Activated T-cell treated with anti-CD3 and anti-CD28 coated beads, Interleukin-2, amount 50 U/mL, for 4 hours (primary cell): Measurements from ENCODE around the gene RERE. TPM values are rescaled to one million over a fixed set of nuclear protein-coding genes. Genes with fewer than 3 reads are reported as not detected.
A peak's percentile ranks its signal among the peaks of the same experiment; 100 is the strongest.

Experiments used
- ATAC-seq, 2 donors: fragments of 200-7000 bp; cut with Tn5 transposase; one replicate each; pipeline ENCODE4 v1.10.0; 2021
- DNase-seq: peaks from one replicate; pipeline ENCODE4 v3.0.0-alpha.2; 2020
- H3K27me3 Mint-ChIP-seq: one replicate; pipeline ENCODE4 v1.8.0; 2021; ENCODE audit warnings: low read depth, mixed read lengths
- H3K36me3 Mint-ChIP-seq: one replicate; pipeline ENCODE4 v1.8.0; 2022; ENCODE audit warnings: mixed read lengths; ENCODE audit not compliant: insufficient read depth
- H3K4me1 Mint-ChIP-seq: one replicate; pipeline ENCODE4 v1.8.0; 2021; ENCODE audit warnings: low read depth, mixed read lengths
- H3K4me3 Mint-ChIP-seq: one replicate; pipeline ENCODE4 v1.8.0; 2021; ENCODE audit warnings: mild to moderate bottlenecking, moderate library complexity, mixed read lengths
- H3K9me3 Mint-ChIP-seq: one replicate; pipeline ENCODE4 v1.8.0; 2021; ENCODE audit warnings: mixed read lengths
- total RNA-seq, 3 donors: library from RNA; stranded (reverse); gene quantifications; one replicate each; pipeline ENCODE4 v1.2.1, GENCODE V29; 2021

RERE gene
- total RNA-seq, 3 donors from 2014 or later: 40.5 to 53.4 (median 47.8) TPM

DNA sequence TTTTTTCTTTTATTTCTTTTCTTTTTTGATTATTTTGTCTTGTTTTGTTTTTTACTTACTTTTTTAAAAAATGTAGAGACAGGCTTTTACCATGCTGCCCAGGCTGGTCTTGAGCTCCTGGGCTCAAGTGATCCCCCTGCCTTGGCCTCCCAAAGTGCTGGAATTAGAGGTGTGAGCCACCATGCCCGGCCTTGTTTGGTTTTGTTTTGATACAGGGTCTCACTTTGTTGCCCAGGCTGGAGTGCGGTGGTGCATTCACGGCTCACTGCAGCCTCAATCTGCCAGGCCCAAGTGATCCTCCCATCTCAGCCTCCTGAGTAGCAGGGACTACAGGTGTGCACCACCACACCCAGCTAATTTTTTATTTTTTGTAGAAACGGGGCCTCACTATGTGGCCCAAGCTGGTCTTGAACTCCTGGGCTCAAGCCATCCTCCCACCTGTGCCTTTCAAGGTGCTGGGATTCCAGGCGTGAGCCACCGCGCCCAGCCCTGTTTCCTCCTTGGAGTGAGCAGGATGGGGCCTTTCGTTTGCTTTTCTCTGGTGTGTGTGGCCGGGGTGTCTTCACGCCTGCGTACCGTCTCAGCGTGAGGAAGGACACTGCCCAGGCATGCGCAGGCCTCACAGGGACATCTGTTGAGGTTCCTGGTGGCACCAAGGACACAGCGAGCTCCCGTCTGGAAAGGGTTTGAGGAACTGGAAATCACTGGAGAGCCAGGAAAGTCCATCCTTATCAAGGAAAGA is 484.0 kb downstream of the RERE start:
- DNase-seq (no peak), ATAC-seq (no peak)
- Mint-ChIP-seq H3K4me1 (no peaks in the 10 kb centered on the region), H3K36me3 (peaks cover 2% of the 10 kb centered on the region), H3K27me3 (no peaks in the 10 kb centered on the region), H3K9me3 (no peaks in the 10 kb centered on the region), H3K4me3 (no peak overlapping the region)

DNA sequence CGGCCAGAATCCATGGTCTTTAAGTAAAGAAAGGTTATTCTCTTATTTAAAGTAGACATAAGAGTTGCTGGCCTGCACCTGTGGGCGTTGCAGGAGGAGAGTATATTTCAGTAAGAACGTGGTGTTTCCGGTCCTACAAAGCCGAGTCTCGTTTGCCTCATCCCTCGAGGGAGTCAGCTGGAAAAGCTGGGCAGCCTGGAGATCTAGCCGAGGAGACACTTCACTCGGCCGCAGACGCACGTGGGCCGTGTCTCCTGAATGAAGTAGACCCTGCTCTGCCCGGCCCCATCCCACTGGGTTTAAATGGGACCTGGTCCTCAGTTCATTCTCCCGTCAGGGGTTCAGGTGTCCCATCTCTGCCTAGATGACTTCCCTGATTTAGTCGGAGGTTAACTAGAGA is 484.6 kb downstream of the RERE start:
- peaks cover 2% of the 10 kb centered on the region for H3K36me3 Mint-ChIP-seq
- H3K27me3 Mint-ChIP-seq: no peaks in the 10 kb centered on the region
- no peak overlapping the region for H3K4me3 Mint-ChIP-seq
- no peak for DNase-seq
- no peaks in the 10 kb centered on the region for H3K4me1 Mint-ChIP-seq
- ATAC-seq: no peak
- no peaks in the 10 kb centered on the region for H3K9me3 Mint-ChIP-seq

DNA sequence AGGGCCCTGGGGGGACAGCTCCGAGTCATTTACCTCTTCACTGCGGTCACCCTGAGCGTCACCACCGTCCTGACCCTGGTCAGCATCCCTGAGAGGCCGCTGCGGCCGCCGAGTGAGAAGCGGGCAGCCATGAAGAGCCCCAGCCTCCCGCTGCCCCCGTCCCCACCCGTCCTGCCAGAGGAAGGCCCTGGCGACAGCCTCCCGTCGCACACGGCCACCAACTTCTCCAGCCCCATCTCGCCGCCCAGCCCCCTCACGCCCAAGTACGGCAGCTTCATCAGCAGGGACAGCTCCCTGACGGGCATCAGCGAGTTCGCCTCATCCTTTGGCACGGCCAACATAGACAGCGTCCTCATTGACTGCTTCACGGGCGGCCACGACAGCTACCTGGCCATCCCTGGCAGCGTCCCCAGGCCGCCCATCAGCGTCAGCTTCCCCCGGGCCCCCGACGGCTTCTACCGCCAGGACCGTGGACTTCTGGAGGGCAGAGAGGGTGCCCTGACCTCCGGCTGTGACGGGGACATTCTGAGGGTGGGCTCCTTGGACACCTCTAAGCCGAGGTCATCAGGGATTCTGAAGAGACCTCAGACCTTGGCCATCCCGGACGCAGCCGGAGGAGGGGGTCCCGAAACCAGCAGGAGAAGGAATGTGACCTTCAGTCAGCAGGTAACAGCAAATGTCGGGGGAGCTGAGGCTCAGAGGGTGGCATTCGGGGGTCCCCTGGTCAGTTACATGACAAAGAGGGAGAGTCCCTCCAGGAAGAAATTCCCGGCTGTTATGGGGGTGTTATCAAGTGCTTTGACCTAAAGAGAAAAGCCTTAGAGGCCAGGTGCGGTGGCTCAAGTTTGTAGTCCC is 486.9 kb downstream of the RERE start:
- Mint-ChIP-seq H3K9me3 (no peaks in the 10 kb centered on the region), H3K4me1 (no peaks in the 10 kb centered on the region), H3K4me3 (no peak overlapping the region), H3K36me3 (no peaks in the 10 kb centered on the region), H3K27me3 (no peaks in the 10 kb centered on the region)
- ATAC-seq (no peak), DNase-seq (no peak)

DNA sequence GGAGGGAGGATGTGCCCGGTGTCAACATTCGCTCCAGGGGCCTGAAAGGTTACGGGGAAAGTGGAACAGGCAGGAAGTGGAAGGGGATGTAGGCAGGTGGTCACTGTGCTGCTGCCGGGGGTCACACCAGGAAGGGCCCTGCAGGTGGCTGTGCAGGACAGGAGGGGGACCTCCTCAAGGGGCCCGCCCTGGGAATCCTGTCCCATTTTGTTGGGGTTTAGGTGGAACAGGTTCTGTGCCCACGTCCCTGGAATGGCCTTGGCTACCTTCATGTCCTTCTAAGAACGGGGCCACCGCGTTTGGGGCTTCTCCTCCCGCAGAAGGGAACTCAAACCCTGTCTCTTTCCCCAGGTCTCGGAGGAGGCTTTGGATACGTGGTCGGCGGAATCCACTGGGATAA is 487.6 kb downstream of the RERE start:
- DNase-seq (no peak), ATAC-seq (no peak)
- Mint-ChIP-seq H3K4me3 (no peak overlapping the region), H3K4me1 (no peaks in the 10 kb centered on the region), H3K27me3 (no peaks in the 10 kb centered on the region), H3K36me3 (no peaks in the 10 kb centered on the region), H3K9me3 (no peaks in the 10 kb centered on the region)

DNA sequence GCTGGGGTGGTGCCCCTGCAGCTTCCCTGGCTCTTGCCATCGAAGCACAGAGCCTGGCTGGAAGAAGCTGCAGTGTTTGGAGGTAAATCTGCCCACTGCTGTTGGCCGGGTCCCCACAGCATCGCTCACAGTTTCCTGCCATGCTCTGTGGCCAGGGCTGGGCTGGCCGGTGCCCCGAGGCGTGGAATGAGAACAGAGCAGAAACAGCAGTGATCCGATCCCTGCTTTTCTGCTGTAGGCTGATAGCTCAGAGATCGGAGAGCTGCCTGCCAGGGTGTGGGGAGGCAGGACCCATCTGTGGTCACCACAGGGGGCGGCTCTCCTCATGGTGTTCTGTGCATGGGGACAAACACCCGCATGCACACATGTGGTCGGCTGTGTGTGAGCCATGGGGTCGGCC is 488.0 kb downstream of the RERE start:
- DNase-seq: no peak
- H3K36me3 Mint-ChIP-seq: no peaks in the 10 kb centered on the region
- no peak for ATAC-seq
- no peaks in the 10 kb centered on the region for H3K27me3 Mint-ChIP-seq
- H3K4me3 Mint-ChIP-seq: no peak overlapping the region
- no peaks in the 10 kb centered on the region for H3K9me3 Mint-ChIP-seq
- H3K4me1 Mint-ChIP-seq: no peaks in the 10 kb centered on the region

DNA sequence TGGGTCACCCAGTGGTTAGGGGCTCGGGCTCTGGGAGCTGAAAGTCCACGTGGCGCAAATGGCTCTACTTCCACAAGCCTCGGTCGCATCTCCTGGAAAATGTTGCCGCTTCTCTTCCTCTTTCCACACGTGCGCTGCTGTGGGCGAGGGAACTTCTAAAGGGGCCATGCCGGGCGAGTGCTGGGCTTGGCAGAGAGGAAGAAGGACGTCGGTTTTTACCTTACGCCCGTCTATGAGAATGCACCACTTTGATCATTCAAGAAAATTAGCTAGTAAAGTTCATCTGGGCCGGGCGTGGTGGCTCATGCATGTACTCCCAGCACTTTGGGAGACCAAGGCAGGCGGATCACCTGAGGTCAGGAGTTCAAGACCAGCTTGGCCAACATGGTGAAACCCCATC is 489.2 kb downstream of the RERE start:
- DNase-seq: no peak
- Mint-ChIP-seq H3K4me3 (no peak overlapping the region), H3K9me3 (no peaks in the 10 kb centered on the region), H3K27me3 (no peaks in the 10 kb centered on the region), H3K4me1 (no peaks in the 10 kb centered on the region), H3K36me3 (no peaks in the 10 kb centered on the region)
- ATAC-seq: no peak

DNA sequence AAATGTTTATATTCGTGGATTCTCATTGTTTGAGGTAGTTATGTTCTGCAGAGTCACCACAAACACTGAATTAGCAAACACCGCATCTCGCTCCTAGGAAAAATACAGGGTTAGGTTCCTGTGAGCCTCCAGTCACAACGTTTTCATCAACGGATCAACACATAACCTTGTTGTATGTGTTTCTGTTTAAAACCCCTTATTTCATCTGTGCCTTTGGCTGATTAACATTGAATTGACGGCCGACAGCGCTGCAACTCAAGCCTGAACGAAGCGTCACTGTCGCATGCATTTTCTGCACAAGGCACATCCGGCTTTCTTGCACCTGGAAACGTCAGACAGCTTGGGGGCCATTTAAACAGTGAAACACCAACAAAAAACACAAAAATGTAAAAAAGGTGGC is 491.2 kb downstream of the RERE start:
- no peak overlapping the region for H3K4me3 Mint-ChIP-seq
- no peaks in the 10 kb centered on the region for H3K9me3 Mint-ChIP-seq
- no peaks in the 10 kb centered on the region for H3K27me3 Mint-ChIP-seq
- H3K36me3 Mint-ChIP-seq: no peaks in the 10 kb centered on the region
- H3K4me1 Mint-ChIP-seq: no peaks in the 10 kb centered on the region
- ATAC-seq: no peak
- DNase-seq: no peak

DNA sequence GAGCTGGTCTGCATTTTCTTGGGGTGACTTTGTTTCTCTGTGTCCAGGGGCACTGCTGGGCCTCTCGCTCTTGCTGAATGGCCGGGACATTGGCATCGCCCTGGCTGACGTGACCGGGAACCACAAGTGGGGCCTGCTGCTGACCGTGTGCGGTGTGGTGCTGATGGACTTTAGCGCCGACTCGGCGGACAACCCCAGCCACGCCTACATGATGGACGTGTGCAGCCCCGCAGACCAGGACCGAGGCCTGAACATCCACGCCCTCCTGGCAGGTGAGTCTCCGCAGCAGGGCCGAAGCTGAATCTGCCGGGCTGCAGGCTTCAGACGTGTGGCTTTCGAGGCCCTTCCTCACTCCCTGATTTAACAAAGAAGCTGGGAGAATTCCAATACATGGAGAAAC is 491.7 kb downstream of the RERE start:
- DNase-seq: no peak
- Mint-ChIP-seq H3K27me3 (no peaks in the 10 kb centered on the region), H3K4me1 (no peaks in the 10 kb centered on the region), H3K36me3 (no peaks in the 10 kb centered on the region), H3K4me3 (no peak overlapping the region), H3K9me3 (no peaks in the 10 kb centered on the region)
- no peak for ATAC-seq

DNA sequence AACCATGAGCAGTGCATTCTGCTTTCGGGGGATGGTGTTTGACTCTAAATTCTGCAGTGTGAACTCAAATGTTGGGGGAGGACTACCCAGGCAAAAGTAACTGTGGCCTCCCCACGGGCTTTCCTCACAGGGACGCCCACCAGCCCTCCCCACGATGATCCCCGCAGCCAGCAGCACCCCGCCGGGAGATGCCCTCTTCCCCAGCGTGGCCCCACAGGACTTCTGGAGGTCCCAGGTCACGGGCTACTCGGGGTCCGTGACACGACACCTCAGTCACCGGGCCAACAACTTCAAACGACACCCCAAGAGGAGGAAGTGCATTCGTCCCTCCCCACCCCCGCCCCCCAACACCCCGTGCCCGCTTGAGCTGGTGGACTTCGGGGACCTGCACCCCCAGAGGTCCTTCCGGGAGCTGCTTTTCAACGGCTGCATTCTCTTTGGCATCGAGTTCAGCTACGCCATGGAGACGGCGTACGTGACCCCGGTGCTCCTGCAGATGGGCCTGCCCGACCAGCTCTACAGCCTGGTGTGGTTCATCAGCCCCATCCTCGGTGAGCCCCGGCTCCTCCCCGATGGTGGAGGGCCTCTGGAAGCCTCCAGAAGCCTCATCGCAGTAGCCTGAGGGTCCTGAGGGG is 493.1 kb downstream of the RERE start:
- no peaks in the 10 kb centered on the region for H3K9me3 Mint-ChIP-seq
- no peaks in the 10 kb centered on the region for H3K4me1 Mint-ChIP-seq
- no peaks in the 10 kb centered on the region for H3K27me3 Mint-ChIP-seq
- no peak overlapping the region for H3K4me3 Mint-ChIP-seq
- no peaks in the 10 kb centered on the region for H3K36me3 Mint-ChIP-seq
- DNase-seq: no peak
- ATAC-seq: no peak

DNA sequence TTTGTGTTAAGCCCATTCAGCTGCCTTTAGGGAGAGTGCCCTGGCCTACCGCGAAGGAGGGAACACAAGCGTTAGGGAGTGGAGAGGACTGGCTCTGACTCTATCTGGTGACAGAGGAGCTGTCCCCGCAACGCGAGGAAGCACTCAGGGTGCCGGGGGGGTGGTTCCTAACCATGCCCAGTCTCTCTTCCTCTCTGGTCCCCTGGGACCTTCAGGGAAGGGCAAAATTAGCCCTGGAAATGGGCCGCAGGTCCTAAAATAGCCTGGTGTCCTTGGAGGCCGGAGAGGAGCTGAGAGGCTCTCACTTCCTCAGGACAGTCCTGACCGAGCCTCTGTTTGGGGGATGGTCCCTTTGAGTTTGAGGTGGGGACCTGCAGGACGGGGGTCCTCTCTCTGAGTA is 493.7 kb downstream of the RERE start:
- Mint-ChIP-seq H3K4me1 (no peaks in the 10 kb centered on the region), H3K27me3 (peaks cover under 1% of the 10 kb centered on the region), H3K9me3 (no peaks in the 10 kb centered on the region), H3K36me3 (no peaks in the 10 kb centered on the region), H3K4me3 (no peak overlapping the region)
- DNase-seq (no peak), ATAC-seq (no peak)

DNA sequence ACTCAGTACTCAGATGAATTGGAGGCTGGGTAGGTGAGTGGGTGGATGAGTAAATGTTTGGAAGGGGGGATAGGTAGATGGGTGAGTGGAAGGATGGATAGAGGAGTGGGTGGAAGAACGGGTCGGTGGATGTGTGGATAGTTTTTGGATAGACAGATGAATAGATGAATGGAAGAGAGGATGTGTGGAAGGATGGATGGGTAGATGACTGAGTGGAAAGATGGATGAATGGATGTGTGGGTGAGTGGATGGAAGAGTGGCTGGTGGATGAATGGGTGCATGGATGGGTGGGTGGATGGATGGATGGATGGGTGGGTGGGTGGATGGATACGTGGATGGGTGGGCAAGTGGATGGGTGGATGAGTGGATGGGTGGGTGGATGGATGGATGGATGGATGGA is 495.8 kb downstream of the RERE start:
- peak in 1 of 2 donors; percentile 12 for ATAC-seq
- Mint-ChIP-seq H3K27me3 (peaks cover 4% of the 10 kb centered on the region), H3K4me1 (peaks cover 4% of the 10 kb centered on the region), H3K4me3 (no peak overlapping the region), H3K9me3 (no peaks in the 10 kb centered on the region), H3K36me3 (no peaks in the 10 kb centered on the region)
- no peak for DNase-seq

DNA sequence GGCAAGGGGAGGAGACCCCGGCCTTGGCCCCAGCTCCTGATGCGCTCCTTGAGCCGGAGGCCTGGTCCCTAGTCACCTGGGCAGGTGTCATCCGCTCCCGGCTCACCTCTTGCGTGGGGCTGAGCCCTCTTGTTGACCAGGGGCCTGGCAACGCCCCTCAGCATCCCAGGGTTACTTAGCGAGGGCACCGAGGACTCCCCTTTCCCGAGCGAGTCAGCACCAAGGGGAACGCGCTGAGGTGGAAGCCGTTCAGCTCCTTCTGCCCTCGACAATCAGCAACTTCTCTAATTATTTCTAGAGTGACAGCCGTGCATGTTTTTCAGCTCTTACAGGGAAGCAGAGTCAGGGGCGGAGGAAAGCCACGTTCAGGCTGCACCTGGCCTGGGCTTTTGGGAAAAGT is 499.0 kb downstream of the RERE start:
- H3K27me3 Mint-ChIP-seq: peaks cover 32% of the 10 kb centered on the region
- H3K36me3 Mint-ChIP-seq: no peaks in the 10 kb centered on the region
- H3K4me3 Mint-ChIP-seq: peak overlapping the region; percentile 70
- DNase-seq (no peak), ATAC-seq (peak; percentile 6 to 20)
- no peaks in the 10 kb centered on the region for H3K9me3 Mint-ChIP-seq
- H3K4me1 Mint-ChIP-seq: peaks cover 11% of the 10 kb centered on the region

DNA sequence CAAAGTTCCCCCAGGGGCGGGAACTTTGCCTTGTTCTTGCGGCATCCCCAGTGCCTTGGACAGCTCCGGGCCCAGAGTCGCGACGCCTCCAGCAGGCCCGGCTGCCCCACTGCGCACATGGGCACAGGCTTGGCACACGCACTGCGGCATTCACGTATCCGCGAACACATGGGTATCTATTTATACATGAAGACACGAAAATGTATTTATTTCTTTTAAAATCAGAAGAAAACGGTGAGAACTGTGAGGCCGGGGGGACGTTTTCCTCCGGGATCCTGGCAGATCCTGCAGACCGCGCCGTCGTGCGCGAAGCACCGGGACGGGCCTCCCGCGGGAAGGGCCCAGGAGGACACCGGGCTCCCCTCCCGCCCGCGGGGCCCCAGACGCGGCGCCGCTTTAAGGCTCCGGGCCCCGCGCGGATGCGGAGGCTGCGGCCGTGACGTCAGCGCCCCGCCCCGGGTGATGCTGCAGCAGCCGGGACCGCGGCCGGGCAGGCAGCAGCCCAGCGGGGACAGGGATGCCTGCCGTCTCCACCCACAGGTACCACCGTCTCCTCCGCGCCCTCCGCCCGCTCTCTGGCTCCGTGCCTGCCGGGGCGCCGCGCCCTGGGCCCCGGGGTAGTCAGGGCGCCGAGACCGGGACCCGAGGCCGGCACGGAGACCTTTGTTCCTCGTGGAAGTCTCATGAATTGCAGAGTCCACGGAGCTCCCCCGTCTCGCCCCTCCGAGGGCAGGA is 499.6 kb downstream of the RERE start, which contains the start of gene SLC45A1:
Gene SLC45A1, plus strand, starts transcription at position 468 of the 735 bp plus-strand sequence. CDS start 6,216 bp downstream, outside the sequence.
- H3K4me1 Mint-ChIP-seq: peaks cover 11% of the 10 kb centered on the region
- peak within 1 kb of the TSS; percentile 73 for H3K4me3 Mint-ChIP-seq
- no peaks in the 10 kb centered on the region for H3K36me3 Mint-ChIP-seq
- ATAC-seq (peak; percentile 94 to 96), DNase-seq (peak; percentile 80)
- H3K9me3 Mint-ChIP-seq: no peaks in the 10 kb centered on the region
- peaks cover 33% of the 10 kb centered on the region for H3K27me3 Mint-ChIP-seq
